IMR-90 (cell line): Measurements from ENCODE around the gene NXPE3.

Experiments used
- BHLHE40 ChIP-seq: fragments of 150-350 bp; IDR thresholded peaks from 2 replicates; pipeline ENCODE4 v1.6.1; 2016; ENCODE audit warnings: mild to moderate bottlenecking, low read depth, low read length
- CEBPB ChIP-seq: IDR thresholded peaks from 2 replicates; pipeline ENCODE4 v1.6.1; 2012; ENCODE audit warnings: low read depth, low read length, improper control_type of control experiment
- CTCF ChIP-seq: conservative IDR thresholded peaks from 2 replicates; pipeline ENCODE4 v1.5.1; 2012; ENCODE audit warnings: mild to moderate bottlenecking, low read depth, low read length, improper control_type of control experiment
- MAFK ChIP-seq: IDR thresholded peaks from 2 replicates; pipeline ENCODE4 v1.6.1; 2012; ENCODE audit warnings: low read depth, low read length, improper control_type of control experiment
- MAZ ChIP-seq: IDR thresholded peaks from 2 replicates; pipeline ENCODE4 v1.6.1; 2012; ENCODE audit warnings: low read depth, mild to moderate bottlenecking, low read length, improper control_type of control experiment, moderate library complexity, borderline replicate concordance
- MXI1 ChIP-seq: IDR thresholded peaks from 2 replicates; pipeline ENCODE4 v1.6.1; 2012; ENCODE audit warnings: low read depth, mild to moderate bottlenecking, low read length, moderate library complexity, borderline replicate concordance
- POLR2A ChIP-seq: IDR thresholded peaks from 2 replicates; pipeline ENCODE4 v1.6.1; 2012; ENCODE audit warnings: mild to moderate bottlenecking, low read depth, low read length
- RAD21 ChIP-seq: IDR thresholded peaks from 2 replicates; pipeline ENCODE4 v1.6.1; 2012; ENCODE audit warnings: low read length, improper control_type of control experiment
- RCOR1 ChIP-seq: IDR thresholded peaks from 2 replicates; pipeline ENCODE4 v1.6.1; 2012; ENCODE audit warnings: mild to moderate bottlenecking, low read length, improper control_type of control experiment; ENCODE audit not compliant: insufficient replicate concordance
- RFX5 ChIP-seq: IDR thresholded peaks from 2 replicates; pipeline ENCODE4 v1.8.0; 2012; ENCODE audit warnings: low read depth, mild to moderate bottlenecking, low read length, moderate library complexity
- USF2 ChIP-seq: fragments of 150-350 bp; IDR thresholded peaks from 2 replicates; pipeline ENCODE4 v1.6.1; 2017; ENCODE audit warnings: mild to moderate bottlenecking, antibody characterized with exemption, low read length, low read depth

- no peak for TF ChIP-seq CTCF
- no peak for TF ChIP-seq CEBPB
- no peak for TF ChIP-seq MAFK
- TF ChIP-seq POLR2A = no peak
- no peak for TF ChIP-seq RAD21
- no peak for TF ChIP-seq MXI1
- TF ChIP-seq RCOR1 = no peak
- no peak for TF ChIP-seq USF2
- TF ChIP-seq RFX5 = no peak
- TF ChIP-seq MAZ = no peak
- no peak for TF ChIP-seq BHLHE40
These were observed 2.2 kb downstream of the NXPE3 start for GRCh38 chr3:101781166-101781565.
